GM21717 (cell line): ENCODE measurements around the gene PRKRIP1.
"Not testable (repeated sequence)": the region's sequence is repeated elsewhere in the genome, so short reads cannot be mapped to it uniquely, and the experiment has no call there.

Experiments used
- ATAC-seq: cut with Tn5 transposase; IDR thresholded peaks from one replicate; pipeline ENCODE4 v1.9.1; 2021; ENCODE audit warnings: mild to moderate bottlenecking, moderate library complexity; ENCODE audit not compliant: unreplicated experiment

Gene PRKRIP1

DNA sequence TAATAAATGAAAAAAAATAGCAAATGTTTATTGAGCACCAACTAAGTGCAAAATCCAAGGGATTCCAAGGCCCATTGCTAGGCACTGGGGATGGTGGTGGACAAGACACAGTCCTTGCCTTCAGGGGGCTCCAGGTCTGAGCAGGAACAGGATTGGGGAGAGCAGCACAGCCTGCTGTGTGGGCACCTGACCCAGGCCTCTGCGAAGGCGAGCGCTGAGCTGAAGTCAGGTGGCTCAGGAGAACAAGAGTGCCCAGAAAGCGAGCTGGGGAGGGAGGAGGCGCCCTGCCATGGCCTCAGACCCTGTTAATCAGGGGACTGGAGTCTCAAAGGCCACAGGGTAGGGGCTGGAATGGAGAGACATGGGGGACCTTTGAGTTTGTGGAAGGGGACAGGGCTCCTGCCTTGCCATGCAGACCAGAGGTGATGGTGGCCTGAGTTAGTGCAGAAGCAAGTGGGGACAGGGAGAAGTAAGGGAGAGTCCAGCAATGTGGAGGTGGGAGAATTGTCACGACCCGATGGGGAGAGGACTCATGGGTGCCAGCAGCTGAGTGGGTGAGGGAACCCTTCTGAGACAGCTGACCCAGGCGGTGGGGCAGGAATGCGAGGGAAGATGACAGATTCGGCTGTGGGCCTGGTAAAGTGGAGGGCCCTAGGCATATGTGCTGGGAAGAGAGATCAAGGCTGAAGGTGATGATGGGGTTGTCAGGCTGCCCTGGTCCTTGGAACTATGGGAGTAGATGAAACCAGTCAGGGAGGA is 33.2 kb downstream of the PRKRIP1 start:
- ATAC-seq = no peak

DNA sequence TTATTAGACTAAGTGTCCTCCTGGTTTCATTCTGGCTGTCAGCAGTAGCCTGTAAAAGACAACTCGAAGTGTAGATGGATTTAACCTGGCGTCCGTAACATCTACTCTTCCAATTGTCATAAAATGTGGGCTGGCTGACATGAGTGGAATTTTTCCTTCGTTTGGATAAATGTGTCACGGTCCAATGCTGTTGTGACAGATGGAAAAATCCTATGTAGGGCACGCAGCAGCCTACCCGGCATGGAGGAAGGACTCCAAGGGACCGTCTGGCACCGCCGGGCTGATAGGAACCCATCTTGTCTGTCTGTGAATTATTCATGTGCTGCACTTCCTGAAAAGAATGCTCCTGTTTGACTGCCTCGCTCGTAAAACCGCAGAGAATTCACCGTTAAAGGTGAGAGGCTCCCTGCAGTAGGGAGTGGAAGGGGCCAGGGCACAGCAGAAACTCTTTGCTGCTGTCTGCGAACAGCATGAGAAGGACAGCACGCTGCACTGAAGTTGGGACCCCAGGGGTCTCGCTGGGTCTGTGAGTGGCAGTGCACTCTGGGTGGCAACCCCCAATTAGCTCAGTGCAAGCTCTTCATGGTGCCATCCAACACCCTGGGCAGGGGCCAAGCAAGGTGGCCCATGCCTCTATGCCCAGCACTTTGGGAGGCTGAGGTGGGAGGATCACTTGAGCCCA is 35.6 kb downstream of the PRKRIP1 start:
- no peak for ATAC-seq

DNA sequence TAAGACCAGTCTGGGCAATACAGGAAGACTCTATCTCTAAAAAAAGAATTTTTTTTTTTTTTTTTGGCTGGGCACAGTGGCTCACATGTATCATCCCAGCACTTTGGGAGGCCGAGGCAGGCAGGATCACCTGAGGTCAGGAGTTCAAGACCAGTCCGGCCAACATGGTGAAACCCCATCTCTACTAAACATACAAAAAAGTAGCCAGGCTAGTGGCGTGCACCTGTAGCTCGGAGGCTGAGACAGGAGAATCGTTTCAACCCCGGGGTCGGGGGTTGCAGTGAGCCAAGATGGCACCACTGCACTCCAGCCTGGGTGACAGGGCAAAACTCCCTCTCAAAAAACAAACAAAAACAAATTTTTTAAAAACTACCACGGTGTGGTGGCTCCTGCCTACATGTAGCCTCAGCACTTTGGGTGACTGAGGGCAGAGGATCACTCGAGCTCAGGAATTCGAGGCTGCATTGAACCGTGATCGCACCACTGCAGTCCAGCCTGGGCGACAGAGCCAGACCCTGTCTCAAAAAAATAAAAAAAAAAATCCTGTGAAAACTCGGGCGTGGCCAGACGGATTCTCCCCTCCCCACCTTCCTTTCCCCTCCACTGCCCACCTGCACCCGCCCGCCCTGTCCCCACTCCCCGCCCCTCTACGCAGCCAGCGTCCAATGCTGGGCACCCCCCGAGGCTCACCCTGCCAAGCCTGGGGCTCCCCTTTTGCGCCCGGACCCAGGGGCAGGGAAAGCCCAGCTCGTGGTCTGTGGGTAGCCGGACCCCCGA is 36.5 kb downstream of the PRKRIP1 start:
- peak; percentile 17 for ATAC-seq

DNA sequence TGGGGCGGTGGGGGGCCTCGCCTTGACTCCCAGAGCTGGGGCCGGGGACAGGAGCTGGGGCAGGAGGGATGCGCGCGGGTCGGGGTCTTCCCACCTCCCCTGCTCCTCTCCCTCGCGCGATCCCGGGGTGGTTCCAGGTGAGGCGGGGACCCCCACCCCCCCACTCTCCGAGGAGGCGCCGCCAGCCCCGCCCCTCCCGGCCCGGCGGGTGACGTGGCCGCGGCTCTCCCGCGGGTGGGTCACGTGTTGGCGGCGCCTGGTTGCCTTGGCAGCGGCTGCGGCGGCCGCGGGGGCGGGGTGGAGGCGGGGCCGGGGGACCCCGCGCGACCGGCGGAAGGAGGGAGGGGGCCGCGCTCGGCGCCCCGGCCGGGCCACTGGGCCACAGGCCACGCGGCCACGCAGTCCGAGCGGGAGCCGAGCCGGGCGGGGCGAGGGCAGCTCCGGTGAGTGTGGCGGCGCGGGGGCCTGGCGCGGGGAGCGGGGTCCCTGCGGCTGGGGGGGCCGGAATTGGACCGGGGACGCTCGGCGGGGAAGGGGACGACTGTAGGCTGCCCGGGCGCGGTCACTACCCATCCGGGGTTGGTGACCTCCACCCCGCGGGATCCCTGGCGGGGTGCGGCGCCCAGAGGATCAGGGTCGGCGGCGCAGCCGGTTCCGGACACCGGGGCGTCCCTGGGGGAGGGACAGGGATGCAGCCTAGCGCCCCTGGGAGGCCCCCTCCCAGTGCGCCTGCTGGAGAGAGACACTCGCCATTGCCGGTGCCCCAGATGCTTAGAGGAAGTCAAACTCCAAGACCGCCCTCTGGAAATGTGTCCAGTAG is 37.3 kb downstream of the PRKRIP1 start, which contains the start of gene ORAI2:
TSS of gene ORAI2 (plus strand) at position 357 of the 820 bp plus-strand sequence. CDS start 5,382 bp downstream, outside the sequence.
- ATAC-seq = peak; percentile 44

DNA sequence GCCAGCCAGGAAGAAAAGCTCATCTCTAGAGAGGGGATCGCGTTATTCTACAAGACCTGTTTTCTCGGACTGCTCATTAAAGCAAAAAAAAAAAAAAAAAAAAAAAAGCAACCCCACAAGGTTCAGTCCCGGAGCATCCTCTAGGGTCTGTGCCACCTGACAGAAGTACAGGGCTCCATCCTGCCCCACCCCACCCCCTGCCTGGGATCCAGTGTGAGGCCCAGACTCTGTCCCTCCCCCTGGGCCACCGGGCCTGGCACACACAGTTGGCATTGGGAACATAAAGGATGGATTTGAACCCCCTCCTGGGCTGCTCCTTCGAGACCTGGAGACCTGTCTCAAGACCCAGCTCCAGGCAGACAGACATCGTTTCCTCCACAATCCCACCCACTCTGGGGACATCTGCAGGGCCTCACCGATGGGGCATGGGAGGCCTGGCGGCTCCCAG is 37.9 kb downstream of the PRKRIP1 start:
- peak; percentile 12 for ATAC-seq

DNA sequence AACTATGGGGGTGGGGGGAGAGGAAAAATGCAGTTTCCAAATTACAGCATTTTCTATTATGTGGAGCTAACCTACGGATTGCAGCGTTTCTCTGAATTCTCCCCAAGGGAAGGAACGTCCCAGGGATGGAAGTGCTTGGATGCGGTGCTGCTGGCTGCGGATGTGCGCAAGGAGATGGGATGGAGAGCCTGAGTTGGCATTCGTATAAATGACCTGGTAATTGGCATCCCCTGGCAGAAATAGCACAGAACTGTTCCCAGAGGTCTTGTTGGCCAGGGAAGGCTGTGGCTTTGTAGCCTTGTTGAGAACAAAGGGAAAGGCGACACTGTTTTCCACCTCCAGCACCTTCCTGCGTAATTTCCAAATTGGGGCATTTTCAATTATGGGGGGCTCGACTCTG is 40.0 kb downstream of the PRKRIP1 start:
- ATAC-seq = no peak

DNA sequence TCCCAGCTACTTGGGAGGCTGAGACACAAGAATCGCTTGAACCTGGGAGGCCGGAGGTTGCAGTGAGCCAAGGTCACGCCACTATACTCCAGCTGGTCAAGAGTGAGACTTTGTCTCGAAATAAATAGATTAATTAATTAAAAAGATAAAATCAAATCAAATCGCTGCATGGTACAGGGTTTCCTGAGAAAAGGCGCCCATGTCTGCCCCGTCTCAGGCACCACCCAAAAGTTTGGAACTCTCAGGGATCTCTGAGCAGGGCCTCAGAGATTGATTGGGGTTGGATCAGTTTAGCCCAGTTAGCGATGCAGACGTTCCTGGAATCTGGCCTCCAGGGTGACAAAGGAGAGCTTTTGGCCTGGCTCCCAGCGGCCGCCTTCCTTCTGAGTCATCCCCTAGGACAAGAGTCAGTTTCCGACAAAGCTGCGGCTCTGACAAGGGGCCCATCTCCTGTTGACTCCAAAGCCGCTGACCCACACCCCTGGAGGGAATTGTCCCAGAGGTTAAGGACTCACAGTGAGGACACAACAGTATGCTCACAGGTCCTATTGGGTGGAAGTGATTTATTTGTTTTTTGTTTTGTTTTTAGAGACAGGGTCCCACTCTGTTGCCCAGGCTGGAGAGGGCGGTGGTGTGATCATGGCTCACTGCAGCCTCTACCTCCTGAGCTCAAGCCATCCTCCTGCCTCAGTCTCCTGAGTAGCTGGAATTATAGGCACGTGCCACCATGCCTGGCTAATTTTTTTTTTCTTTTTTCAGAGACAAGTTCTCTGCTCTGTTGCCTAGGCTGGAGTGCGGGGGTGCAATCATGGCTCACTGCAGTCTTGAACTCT is 44.0 kb downstream of the PRKRIP1 start:
- ATAC-seq = no peak

DNA sequence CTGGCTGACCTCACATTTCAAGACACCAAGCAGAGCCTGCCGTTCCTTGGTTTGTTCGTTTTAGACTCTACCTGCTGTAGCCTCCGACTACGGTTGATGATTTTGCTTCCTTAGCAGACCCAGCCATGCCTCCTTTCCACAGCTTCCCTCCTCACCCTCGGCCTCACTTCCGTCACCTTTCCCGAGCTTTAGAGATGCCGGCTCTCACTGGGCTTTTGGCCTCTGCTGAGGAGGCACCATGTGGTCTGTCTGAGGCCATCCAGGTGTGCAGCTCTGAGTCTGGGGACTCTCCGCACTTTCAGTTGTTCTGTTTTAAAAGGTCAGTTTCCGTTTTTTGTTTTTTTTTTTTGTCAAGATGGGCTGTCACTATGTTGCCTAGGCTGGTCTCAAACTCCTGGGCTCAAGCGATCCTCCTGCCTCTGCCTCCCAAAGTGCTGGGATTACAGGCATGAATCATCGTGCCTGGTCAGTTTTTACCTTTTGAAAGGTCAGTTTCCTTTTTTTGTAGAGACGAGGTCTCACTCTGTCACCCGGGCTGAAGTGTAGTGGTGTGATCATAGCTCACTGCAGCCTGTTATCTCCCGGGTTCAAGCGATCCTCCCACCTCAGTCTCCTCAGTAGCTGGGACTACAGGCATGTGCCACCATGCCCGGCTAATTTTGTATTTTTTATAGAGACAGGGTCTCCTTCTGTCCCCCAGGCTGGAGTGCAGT is 49.0 kb downstream of the PRKRIP1 start:
- peak; percentile 38 for ATAC-seq

DNA sequence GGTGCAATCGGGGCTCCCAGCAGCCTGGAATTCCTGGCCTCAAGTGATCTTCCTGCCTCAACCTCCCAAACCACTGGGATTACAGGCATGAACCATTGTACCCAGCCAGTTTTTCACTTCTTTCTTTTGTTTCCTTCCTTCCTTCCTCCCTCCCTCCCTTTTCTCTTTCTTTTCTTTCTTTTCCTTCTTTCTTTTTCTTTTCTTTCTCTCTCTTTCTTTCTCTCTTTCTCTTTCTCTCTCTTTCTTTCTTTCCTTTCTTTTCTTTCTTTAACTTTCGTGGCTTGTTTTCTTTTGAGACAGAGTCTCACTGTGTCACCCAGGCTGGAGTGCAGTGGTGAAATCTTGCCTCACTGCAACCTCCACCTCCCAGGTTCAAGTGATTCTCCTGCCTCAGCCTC is 49.5 kb downstream of the PRKRIP1 start:
- ATAC-seq = no peak

DNA sequence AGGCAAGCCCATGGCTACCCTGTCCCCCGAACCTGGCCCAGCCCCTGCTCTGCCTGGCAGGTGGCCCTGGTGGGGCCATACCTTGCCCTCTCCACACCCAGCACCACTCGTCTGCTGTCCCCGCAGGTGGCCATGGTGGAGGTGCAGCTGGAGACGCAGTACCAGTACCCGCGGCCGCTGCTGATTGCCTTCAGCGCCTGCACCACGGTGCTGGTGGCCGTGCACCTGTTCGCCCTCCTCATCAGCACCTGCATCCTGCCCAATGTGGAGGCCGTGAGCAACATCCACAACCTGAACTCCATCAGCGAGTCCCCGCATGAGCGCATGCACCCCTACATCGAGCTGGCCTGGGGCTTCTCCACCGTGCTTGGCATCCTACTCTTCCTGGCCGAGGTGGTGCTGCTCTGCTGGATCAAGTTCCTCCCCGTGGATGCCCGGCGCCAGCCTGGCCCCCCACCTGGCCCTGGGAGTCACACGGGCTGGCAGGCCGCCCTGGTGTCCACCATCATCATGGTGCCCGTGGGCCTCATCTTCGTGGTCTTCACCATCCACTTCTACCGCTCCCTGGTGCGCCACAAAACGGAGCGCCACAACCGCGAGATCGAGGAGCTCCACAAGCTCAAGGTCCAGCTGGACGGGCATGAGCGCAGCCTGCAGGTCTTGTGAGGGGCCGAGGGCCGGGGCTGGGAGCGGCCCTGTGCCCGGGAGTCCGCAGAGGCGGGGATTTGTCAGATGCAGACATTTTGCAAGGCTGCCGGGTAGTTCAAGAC is 50.4 kb downstream of the PRKRIP1 start:
- no peak for ATAC-seq

DNA sequence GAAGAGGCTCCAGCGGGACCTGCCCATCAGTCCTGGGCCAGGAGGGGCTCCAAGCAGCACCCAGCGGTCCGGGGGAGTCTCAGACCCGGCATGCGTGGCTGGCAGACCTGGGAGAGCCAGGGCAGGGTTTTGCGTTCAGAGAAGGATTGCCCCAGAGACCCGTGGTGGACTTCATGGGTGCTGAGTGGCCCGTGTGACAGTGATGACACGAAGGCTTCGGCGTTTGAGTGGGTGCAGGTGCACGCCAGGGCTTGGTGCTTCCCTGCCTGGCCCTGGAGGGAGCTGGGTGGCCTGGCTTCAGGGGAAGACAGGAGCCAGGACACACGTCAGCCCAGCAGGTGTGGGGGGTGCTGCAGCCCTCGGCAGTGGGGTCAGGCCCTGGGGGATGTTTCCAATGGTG is 51.1 kb downstream of the PRKRIP1 start:
- no peak for ATAC-seq

DNA sequence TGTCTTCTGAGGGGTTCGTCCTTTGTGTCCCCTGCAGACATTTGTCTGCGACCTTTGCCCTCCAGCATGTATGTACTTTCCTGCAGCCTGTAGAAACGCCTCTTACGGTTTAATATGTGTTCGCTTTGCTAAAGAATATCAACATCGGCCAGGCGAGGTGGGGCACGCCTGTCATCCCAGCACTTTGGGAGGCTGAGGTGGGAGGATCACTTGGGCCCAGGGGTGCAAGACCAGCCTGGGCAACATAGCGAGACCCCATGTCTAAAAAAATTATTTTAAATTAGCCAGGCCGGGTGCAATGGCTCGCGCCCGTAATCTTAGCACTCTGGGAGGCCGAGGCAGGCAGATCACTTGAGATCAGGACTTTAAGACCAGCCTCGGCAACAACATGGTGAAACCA is 53.0 kb downstream of the PRKRIP1 start:
- ATAC-seq = no peak

DNA sequence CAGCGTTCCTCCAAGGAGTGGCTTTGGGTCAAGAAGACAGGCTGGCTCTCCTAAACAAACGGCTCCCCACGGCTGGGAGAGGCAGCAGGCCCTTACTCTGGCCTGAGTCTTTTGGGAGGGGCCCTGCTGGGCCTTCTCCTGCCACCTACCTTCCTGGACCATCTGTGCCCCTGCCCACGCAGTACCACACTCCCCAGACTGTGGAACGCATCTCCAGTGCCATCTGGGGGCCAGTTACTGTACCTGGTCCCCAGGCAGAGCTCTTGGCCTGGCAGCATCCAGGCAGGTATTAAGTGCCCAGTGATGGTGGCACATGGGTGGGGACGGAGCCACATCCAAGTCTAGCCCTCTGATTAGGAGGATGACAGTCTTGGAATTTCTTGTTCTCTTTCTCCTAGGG is 54.1 kb downstream of the PRKRIP1 start:
- no peak for ATAC-seq

DNA sequence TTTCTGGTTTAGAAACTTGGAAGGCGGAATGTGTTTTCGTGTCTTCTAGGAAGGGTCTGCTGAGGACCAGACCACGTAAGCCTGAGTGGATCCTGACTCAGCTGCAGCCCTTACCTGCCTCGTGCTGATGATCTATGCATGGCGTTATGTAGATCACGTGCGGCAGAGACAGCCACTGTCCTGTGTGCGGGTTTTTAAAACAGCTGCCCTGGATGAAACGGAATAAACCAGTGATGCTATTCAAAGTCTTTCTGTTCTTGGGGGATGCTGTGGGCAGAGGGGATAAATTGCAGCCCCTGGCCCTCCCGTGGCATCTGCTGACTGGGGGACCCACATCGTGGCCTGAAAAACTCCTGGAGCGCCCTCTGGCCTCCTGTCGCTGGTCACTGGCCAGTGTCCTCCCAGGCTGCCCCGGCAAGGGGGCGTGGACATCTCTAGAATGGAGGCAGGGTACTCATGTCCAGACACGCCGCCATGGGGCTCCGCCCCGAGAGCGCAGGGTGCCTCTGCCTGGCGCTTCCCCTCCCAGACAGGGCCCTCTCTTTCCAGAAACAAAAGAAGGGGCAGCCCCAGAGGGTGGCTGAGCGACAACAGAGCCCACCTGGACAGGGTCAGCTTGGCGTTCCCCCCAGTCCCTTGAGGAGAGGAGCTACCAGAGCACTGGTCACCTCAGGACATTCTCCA is 55.4 kb downstream of the PRKRIP1 start:
- ATAC-seq = no peak

DNA sequence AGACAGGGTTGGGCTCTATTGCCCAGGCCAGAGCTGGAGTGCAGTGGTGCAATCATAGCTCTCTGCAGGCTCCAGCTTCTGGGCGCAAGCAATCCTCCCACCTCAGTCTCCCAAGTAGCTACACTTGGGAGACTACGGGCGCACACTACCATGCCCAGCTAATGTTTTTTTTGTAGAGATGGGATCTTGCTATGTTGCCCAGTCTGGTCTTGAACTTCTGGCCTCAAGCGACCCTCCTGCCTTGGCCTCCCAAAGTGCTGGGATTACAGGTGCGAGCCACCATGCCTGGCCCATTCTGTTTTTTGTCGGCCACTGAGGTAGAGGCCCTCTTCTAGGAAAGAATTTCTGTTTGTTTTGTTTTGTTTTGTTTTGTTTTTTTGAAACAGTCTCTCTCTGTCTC is 56.3 kb downstream of the PRKRIP1 start:
- ATAC-seq = no peak

DNA sequence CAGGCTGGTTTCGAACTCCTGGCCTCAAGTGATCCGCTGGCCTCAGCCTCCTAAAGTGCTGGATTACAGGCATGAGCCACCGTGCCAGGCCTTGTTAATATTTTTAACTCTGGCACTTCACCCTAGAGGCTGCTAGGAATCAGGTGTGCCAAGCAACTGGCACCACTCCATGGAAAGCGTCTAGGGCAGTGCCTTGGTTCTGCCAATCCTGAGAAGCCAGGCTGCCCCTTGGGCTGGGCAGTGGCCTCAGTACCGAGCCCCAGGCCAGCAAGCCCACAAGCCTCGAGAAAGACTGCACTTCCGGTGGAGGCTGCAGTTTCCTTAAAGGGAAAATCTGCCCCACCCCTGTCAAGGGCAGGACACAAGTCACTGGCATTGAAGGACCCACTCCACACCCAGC is 57.2 kb downstream of the PRKRIP1 start:
- no peak for ATAC-seq

DNA sequence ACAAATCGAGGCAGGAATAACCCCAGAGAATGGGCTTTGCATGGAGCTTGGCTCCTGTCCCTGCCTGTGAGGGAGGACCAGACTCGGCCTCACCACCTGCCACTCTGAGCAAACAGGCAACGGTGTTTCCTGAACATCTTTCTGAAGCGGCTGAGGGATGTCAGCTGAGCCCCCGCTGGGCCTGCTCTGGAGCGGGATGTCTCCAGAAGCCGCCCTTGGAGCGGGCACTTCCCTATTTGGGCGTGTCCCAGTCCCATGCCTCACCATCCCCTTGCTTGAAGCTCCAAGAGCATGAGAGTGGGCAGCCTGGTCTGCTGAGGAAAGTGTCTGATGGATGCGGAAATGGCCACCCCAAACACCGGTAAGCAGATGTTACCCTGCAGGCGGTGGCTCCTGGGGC is 58.3 kb downstream of the PRKRIP1 start:
- ATAC-seq = no peak

DNA sequence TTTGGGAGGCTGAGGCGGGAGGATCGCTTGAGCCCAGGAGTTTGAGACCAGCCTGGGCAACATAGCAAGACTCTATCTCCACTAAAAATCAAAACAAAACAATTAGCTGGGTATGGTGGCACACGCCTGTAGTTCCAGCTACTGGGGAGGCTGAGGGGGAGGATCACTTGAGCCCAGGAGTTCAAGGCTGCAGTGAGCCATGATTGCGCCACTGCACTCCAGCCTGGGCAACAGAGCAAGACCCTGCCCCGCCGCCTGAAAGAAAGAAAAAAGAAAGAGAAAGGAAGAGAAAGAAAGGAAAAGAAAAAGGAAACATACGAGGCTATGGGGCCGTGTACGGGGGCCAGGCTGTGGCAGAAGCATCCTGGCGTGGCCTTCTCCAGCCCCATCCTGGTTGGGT is 58.8 kb downstream of the PRKRIP1 start:
- ATAC-seq = not testable (repeated sequence)
